Measurements from ENCODE around the gene NDRG3. TPM values are rescaled to one million over a fixed set of nuclear protein-coding genes. Genes with fewer than 3 reads are reported as not detected.

Gene NDRG3
- total RNA-seq, 1 donor from 2014 or later = 34.4 TPM

DNA sequence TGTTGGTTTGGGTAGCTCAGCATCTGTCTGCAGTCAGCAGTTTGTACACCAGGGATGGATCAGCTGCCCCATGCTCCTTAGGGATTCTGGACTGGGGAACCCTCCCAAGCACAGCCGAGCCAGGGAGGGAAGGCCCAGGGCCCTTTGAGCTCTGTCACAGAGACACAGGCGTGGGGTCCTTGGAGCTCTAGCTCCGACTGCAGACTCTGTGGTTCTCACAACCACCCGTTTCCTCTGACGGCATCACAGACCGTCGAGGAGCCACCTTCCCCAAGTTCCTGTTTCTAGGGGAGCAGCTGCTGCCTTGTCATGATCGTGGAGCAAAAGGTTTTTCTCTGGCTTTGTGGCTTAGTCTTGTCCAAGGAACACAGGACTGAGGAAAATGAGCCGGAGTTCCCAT, 99.9 kb downstream of the NDRG3 start, which contains the start of gene SLA2:
TSS of gene SLA2 (minus strand) at position 199 of the 400 bp plus-strand sequence. CDS start 4,861 bp downstream, outside the sequence.
- no peak for DNase-seq
- peaks cover 1% of the 10 kb centered on the region for H3K36me3 ChIP-seq
- no peaks in the 10 kb centered on the region for H3K27me3 ChIP-seq (ENCODE audit: low read depth)
- no peak within 1 kb of the TSS for H3K27ac ChIP-seq (replicated peaks)
- intact Hi-C loops (cut with micrococcal nuclease) = no loop called here
- no peaks in the 10 kb centered on the region for H3K4me1 ChIP-seq
- no peaks in the 10 kb centered on the region for H3K9me3 ChIP-seq (replicated peaks)
- TF ChIP-seq, protein P1, sequence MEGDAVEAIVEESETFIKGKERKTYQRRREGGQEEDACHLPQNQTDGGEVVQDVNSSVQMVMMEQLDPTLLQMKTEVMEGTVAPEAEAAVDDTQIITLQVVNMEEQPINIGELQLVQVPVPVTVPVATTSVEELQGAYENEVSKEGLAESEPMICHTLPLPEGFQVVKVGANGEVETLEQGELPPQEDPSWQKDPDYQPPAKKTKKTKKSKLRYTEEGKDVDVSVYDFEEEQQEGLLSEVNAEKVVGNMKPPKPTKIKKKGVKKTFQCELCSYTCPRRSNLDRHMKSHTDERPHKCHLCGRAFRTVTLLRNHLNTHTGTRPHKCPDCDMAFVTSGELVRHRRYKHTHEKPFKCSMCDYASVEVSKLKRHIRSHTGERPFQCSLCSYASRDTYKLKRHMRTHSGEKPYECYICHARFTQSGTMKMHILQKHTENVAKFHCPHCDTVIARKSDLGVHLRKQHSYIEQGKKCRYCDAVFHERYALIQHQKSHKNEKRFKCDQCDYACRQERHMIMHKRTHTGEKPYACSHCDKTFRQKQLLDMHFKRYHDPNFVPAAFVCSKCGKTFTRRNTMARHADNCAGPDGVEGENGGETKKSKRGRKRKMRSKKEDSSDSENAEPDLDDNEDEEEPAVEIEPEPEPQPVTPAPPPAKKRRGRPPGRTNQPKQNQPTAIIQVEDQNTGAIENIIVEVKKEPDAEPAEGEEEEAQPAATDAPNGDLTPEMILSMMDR (IDR thresholded peaks at IDR 0.05; ENCODE audit: borderline replicate concordance) = no peak
- no peak within 1 kb of the TSS for H3K4me3 ChIP-seq

DNA sequence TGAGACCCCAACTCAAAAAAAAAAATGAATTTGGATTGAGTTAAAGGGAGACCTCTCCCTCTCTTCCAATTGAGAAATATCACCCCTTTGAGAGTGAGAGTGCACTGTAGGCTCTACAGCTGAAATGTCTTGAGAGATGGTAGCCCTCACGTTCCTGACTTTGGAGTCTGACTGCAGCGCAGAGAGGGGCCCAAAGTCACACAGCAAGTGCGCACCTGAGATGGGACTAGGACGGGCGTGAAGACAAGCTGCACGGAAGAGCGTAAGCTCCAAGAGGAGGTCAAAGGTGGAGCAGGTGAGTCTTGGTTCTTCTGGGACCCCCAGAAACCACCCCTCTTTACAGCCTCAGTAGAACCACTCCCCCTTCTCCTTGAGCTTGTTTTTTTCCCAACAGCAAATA, 100.5 kb downstream of the NDRG3 start:
- H3K4me3 ChIP-seq = no peak overlapping the region
- H3K27me3 ChIP-seq (ENCODE audit: low read depth) = no peaks in the 10 kb centered on the region
- DNase-seq = no peak
- H3K27ac ChIP-seq (replicated peaks) = no peak overlapping the region
- intact Hi-C loops (cut with micrococcal nuclease) = no loop called here
- TF ChIP-seq, protein P1 (IDR thresholded peaks at IDR 0.05; ENCODE audit: borderline replicate concordance) = no peak
- H3K36me3 ChIP-seq = no peaks in the 10 kb centered on the region
- H3K4me1 ChIP-seq = no peaks in the 10 kb centered on the region
- H3K9me3 ChIP-seq (replicated peaks) = no peaks in the 10 kb centered on the region

DNA sequence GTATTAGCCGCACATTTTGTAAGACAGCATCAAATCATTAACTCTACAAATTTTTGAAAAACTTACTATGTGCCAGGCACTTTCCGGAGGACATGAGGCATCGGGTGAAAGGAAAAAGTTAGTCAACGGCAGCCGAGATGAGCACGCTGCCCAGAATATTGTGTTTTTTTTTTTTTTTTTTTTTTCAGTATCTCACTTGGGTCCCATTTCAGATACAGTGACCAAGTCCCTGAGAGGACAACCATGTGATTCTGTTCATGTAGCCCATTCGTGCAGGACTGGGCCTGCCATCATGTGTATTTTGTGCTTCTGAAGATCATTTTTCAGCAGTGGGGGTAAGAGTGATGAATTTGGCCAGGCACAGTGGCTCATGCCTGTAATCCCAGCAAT, 101.2 kb downstream of the NDRG3 start:
- Histone ChIP-seq H3K36me3 (no peaks in the 10 kb centered on the region), H3K27me3 (ENCODE audit: low read depth) (no peaks in the 10 kb centered on the region), H3K9me3 (replicated peaks) (no peaks in the 10 kb centered on the region), H3K4me1 (no peaks in the 10 kb centered on the region), H3K4me3 (no peak overlapping the region), H3K27ac (replicated peaks) (no peak overlapping the region)
- DNase-seq = no peak
- intact Hi-C loops (cut with micrococcal nuclease) = no loop called here
- TF ChIP-seq, protein P1 (IDR thresholded peaks at IDR 0.05; ENCODE audit: borderline replicate concordance) = no peak

DNA sequence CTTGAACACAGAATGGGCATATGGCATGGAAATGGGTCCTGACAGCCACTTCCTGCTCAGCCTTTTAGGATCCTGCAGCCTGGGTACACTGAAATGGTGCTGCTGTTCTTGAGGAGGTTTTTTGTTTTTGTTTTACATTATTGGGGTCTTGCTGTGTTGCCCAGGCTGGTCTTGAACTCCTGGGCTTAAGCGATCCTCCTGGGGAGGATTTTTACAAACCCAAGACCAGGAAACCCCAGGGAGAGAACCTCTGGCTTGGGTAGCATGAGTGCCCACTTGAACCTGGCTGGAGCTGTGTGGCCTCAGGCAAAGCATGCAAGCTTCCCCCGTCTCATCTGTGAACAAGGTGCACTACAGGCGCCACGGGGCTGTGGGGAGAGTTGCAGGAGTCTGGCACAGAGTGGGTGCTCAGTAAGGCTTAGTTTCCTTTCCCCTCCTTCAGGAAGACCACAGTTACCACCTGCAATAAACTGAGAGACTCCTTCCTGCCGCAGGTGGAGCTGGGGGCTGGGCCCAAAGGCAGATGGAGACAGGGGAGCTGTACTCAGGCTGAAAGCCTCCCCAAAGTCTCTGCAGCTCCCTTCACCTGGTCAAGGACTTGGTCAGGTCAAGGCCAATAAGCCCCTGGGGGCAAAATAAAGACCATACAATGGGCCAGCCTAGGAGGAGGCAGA, 101.7 kb downstream of the NDRG3 start:
- no peaks in the 10 kb centered on the region for H3K36me3 ChIP-seq
- TF ChIP-seq, protein P1 (IDR thresholded peaks at IDR 0.05; ENCODE audit: borderline replicate concordance) = no peak
- no peak for DNase-seq
- intact Hi-C loops (cut with micrococcal nuclease) = no loop called here
- H3K4me1 ChIP-seq = no peaks in the 10 kb centered on the region
- H3K9me3 ChIP-seq (replicated peaks) = no peaks in the 10 kb centered on the region
- no peak overlapping the region for H3K4me3 ChIP-seq
- no peaks in the 10 kb centered on the region for H3K27me3 ChIP-seq (ENCODE audit: low read depth)
- no peak overlapping the region for H3K27ac ChIP-seq (replicated peaks)

DNA sequence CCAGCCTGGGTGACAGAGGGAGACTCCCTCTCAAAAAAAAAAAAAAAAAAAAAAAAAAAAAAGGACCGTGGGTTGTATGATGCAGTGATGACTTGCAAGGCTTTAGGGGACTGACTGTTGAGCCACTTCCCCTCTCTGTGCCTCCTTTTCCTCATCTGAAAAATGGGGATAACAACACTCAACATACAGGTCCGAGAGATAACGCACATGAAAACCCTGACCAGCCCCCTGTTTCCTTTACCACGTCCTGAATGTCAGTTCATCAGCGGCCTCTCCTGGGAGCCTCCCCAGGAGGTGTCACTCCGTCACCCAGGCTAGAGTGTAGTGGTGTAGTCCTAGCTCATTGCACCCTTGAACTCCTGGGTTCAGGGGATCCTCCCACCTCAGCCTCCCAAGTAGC, 103.8 kb downstream of the NDRG3 start:
- intact Hi-C loops (cut with micrococcal nuclease) = no loop called here
- H3K27ac ChIP-seq (replicated peaks) = no peak overlapping the region

More for the DNA sequence above, 103.8 kb downstream of the NDRG3 start:
- H3K27me3 ChIP-seq (ENCODE audit: low read depth) = no peaks in the 10 kb centered on the region
- DNase-seq = no peak
- no peaks in the 10 kb centered on the region for H3K9me3 ChIP-seq (replicated peaks)
- H3K4me3 ChIP-seq = no peak overlapping the region
- H3K36me3 ChIP-seq = no peaks in the 10 kb centered on the region
- TF ChIP-seq, protein P1 (IDR thresholded peaks at IDR 0.05; ENCODE audit: borderline replicate concordance) = no peak
- H3K4me1 ChIP-seq = no peaks in the 10 kb centered on the region

Measured in left ventricle myocardium inferior (tissue), 1 donor.